NT2/D1 (cell line): ENCODE results near the gene FOS.

Experiments used
- YY1 ChIP-seq: IDR thresholded peaks from 2 replicates; pipeline ENCODE4 v1.6.1; 2011; ENCODE audit not compliant: insufficient read length, insufficient read depth
- ZNF274 ChIP-seq: IDR thresholded peaks from 2 replicates; pipeline ENCODE4 v1.6.1; 2011; ENCODE audit warnings: mild to moderate bottlenecking, low read depth, low read length

DNA sequence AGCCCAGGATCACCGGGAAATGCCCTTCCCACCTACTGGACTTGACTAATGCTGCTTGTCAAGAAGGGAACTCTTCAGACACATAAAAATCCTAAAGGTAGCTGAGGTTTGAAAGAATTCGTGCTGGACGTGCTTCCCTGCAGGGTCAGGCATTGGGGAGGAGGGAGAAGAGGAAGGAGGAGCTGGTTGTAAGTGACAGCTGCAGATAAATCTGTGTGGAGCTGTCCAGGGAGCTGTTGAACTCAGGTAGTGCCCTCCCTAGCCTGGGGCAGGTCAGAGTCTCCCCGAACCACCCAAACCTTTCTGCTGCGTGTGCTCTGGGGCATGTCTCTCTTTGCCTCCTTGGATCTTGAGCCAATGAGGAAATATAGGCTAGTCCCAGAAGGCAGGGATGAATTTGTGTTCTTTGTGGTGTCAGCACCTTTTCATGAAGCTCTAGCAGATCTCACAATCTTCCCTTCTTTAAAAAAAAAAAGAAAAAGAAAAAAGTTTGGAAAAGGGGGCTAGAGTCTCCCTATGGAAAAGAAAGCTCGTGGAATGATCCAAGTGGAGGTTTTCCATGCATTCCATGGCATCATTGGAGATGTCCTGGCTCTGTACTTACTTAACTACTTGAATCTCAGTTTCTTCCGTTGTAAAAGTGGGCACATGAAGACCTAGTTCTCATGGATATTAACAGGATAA lies 23.6 kb upstream of the FOS start:
- TF ChIP-seq ZNF274: no peak
- TF ChIP-seq YY1: no peak
